ENCODE results near the gene FTCD.

- TF ChIP-seq CTCF (conservative IDR thresholded peaks at IDR 0.05; ENCODE audit: low read depth, low read length) (no peak), POLR2A (IDR thresholded peaks at IDR 0.05; ENCODE audit: low read depth, low read length) (no peak; the same call in 1 of the 2 replicates), MXI1 (IDR thresholded peaks at IDR 0.05; ENCODE audit: borderline replicate concordance, low read depth, low read length) (no peak), RAD21 (IDR thresholded peaks at IDR 0.05; ENCODE audit: low read length) (no peak), ELK1 (IDR thresholded peaks at IDR 0.05; ENCODE audit: borderline replicate concordance, low read depth, low read length) (no peak), RCOR1 (IDR thresholded peaks at IDR 0.05; ENCODE audit: insufficient replicate concordance, low read length) (no peak), CEBPB (IDR thresholded peaks at IDR 0.05; ENCODE audit: low read depth, low read length) (no peak), USF2 (IDR thresholded peaks at IDR 0.05; ENCODE audit: low read depth, low read length) (peak; percentile 38; the same call in 1 of the 2 replicates), RFX5 (IDR thresholded peaks at IDR 0.05; ENCODE audit: low read depth, low read length) (no peak), SMC3 (IDR thresholded peaks at IDR 0.05; ENCODE audit: low read depth, low read length) (no peak), NFE2L2 (IDR thresholded peaks at IDR 0.05; ENCODE audit: low read depth, low read length) (no peak)
Measured at GRCh38 chr21:46109313-46110221, 45.8 kb downstream of the FTCD start.
